ENCODE data around the gene HMBS.

DNA sequence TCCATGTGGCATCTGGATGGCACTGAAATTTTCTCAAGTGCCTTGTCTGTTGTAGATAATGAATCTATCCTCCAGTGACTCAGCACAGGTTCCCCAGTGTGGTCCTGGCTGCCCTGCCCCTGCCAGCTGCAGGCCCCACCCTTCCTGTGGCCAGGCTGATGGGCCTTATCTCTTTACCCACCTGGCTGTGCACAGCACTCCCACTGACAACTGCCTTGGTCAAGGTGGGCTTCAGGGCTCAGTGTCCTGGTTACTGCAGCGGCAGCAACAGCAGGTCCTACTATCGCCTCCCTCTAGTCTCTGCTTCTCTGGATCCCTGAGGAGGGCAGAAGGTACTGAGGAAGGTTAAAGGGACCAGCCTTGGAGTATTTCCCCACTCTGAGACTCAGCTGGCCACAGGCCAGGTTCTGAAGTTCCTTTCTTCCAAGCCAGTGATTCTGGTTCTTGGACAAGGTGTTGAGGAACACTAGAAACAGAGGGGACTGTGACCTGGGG lies 3.1 kb downstream of the HMBS start:
- no peak for TF ChIP-seq SIN3A (conservative IDR thresholded peaks at IDR 0.05 in 1 of 2, IDR thresholded peaks at IDR 0.05 in 1 of 2; ENCODE audit: low read depth in 1 of 2, low read length in 2 of 2)
- TF ChIP-seq, protein P1, sequence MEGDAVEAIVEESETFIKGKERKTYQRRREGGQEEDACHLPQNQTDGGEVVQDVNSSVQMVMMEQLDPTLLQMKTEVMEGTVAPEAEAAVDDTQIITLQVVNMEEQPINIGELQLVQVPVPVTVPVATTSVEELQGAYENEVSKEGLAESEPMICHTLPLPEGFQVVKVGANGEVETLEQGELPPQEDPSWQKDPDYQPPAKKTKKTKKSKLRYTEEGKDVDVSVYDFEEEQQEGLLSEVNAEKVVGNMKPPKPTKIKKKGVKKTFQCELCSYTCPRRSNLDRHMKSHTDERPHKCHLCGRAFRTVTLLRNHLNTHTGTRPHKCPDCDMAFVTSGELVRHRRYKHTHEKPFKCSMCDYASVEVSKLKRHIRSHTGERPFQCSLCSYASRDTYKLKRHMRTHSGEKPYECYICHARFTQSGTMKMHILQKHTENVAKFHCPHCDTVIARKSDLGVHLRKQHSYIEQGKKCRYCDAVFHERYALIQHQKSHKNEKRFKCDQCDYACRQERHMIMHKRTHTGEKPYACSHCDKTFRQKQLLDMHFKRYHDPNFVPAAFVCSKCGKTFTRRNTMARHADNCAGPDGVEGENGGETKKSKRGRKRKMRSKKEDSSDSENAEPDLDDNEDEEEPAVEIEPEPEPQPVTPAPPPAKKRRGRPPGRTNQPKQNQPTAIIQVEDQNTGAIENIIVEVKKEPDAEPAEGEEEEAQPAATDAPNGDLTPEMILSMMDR (IDR thresholded peaks at IDR 0.05; ENCODE audit: control extremely low read depth in 1 of 3, insufficient read depth in 1 of 3, low read depth in 1 of 3, low read length in 3 of 3): no peak
- no peak for TF ChIP-seq RFX5 (IDR thresholded peaks at IDR 0.05; ENCODE audit: borderline replicate concordance, low read depth, low read length)
- no peak for TF ChIP-seq RAD21 (IDR thresholded peaks at IDR 0.05 in 1 of 2, conservative IDR thresholded peaks at IDR 0.05 in 1 of 2; ENCODE audit: low read depth in 2 of 2, low read length in 2 of 2)
- TF ChIP-seq EZH2 (IDR thresholded peaks at IDR 0.05; ENCODE audit: low read depth, low read length, severe bottlenecking): no peak
- no peak for TF ChIP-seq POLR2AphosphoS5 (IDR thresholded peaks at IDR 0.05; ENCODE audit: low read depth, low read length)
- TF ChIP-seq BRCA1 (IDR thresholded peaks at IDR 0.05; ENCODE audit: low read depth, low read length): no peak
